ENCODE measurements around the gene LAMB1.

The LAMB1 gene

DNA sequence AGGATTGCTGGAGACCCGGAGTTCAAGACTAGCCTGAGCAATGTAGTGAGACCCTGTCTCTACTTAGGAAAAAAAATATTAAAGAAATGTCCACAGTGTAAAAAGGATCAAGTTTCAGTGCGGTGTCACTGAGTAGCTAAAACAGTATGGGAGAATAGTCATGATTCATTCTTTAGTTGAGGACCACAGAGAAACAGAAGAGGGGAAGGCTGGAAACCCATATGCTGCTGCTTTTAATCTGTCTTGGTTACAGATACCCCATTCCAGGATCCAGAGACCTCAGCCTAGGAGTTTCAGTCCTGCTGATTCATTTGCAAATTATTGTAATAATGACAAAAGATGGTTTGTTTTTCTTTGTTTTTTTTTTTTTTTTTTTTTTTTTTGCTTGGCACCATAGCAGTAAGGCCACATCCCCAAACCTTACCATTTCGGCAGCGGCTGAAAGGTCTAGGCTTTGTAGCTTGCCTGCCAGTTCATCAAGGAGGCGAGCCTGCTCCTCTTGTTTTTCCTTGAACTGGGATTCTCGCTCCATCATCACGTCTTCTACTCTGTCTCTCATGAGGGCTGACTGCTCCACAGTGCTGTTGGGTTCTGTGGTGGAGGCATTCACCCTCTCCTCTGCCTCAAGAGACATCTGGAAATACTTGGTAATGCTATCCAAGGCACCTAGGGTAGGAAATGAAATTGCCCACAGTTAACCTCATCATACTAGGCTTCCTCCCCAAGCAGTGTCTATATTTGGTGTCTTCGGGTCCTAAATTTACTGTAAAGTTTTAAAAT is 67.8 kb downstream of the LAMB1 start:
- TF ChIP-seq, protein P1, sequence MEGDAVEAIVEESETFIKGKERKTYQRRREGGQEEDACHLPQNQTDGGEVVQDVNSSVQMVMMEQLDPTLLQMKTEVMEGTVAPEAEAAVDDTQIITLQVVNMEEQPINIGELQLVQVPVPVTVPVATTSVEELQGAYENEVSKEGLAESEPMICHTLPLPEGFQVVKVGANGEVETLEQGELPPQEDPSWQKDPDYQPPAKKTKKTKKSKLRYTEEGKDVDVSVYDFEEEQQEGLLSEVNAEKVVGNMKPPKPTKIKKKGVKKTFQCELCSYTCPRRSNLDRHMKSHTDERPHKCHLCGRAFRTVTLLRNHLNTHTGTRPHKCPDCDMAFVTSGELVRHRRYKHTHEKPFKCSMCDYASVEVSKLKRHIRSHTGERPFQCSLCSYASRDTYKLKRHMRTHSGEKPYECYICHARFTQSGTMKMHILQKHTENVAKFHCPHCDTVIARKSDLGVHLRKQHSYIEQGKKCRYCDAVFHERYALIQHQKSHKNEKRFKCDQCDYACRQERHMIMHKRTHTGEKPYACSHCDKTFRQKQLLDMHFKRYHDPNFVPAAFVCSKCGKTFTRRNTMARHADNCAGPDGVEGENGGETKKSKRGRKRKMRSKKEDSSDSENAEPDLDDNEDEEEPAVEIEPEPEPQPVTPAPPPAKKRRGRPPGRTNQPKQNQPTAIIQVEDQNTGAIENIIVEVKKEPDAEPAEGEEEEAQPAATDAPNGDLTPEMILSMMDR (IDR thresholded peaks at IDR 0.05; ENCODE audit: low read depth, low read length) = no peak
- H3K4me1 ChIP-seq = peaks cover 9% of the 10 kb centered on the region
- DNase-seq = no peak
- H3K36me3 ChIP-seq = peaks cover 95% of the 10 kb centered on the region
- no peak overlapping the region for H3K4me3 ChIP-seq (ENCODE audit: low read depth, low read length)
- H3K27me3 ChIP-seq = no peaks in the 10 kb centered on the region
- no peaks in the 10 kb centered on the region for H3K9me3 ChIP-seq

DNA sequence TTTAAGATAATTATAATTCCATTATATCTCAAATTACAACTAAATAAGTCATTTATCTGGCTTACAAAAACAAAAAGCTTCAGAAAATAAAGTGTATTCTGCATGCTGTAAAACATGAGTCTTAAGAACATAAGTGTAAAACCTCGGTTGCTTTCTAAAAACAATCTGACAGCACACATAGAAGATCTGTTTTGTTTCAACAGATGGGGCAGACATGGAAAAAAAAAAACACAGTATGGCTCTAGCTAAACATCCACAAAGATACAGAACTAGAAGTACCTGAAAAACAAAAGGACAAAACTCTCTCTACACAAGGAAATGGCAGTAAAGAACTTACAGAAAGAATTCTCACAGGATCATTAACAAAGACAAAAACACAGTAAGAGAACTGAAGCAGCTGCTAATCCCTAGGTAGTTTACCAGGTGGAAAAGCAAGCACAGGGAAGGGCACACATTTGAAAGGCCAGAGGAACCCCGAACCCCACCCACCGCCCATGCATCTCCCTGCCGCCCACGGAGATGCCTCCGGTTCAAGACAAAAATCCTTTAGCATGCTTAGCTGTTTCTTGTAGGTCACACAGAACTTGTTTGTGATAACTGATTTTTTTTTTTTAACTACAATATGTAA is 69.5 kb downstream of the LAMB1 start:
- no peak for DNase-seq
- Histone ChIP-seq H3K27me3 (no peaks in the 10 kb centered on the region), H3K9me3 (no peaks in the 10 kb centered on the region), H3K4me3 (ENCODE audit: low read depth, low read length) (no peak overlapping the region), H3K4me1 (peaks cover 9% of the 10 kb centered on the region), H3K36me3 (peaks cover 95% of the 10 kb centered on the region)
- TF ChIP-seq, protein P1 (IDR thresholded peaks at IDR 0.05; ENCODE audit: low read depth, low read length) = no peak

DNA sequence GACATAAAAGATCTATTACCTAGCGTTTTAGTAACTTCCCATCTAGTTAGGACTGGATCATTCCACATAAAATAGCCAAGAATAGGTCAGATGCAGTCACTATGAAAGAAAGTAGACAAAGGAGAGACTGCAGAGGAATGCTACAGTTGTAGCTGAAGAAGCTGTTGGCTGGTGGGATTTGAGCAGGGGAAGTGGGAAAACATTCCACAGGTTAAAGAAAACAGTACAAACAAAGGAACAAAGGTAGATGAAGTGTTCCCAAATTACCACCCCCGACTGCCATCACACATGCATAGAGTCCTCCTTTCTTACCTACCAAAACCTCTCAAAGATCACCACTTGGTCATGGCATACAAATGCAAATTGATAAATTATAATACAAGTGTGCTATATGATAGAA is 70.2 kb downstream of the LAMB1 start:
- no peak for DNase-seq
- H3K4me1 ChIP-seq = peaks cover 9% of the 10 kb centered on the region

DNA sequence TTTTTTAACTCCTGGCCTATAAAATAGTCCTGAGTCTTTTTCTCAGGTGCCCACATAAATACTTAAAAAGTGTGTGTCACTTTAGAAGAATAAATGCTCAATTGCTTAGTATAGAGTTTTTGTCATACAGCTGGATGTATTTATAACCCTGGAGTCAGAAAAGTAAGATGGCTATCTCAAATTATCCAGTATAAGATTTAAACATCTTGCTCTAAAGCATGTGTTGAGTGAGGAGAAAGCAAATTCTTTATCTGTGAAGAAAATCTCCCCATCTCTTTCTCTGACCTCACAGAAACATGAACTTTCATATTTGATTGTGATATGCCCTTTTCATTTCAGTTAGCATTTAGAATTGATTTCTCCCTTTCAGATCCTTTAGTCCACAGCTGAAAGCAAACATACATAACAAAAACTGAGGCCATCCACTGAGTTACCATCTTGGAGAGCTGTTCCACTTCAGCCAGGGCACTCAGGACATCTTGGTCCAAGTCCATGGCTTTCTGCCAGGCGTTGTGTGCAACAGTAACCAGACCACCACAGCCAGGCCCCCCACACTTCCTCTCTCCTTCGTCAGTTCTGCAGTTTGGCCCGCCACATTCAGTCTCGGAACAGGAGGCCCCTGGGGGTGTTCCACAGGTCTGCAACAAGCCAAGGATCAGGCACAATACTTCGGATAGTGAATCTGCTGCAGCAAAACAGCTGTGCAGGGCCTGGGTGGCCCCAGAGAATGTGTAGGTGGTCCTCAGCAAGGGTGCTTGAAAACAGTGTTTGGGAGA is 71.0 kb downstream of the LAMB1 start:
- Histone ChIP-seq H3K27me3 (no peaks in the 10 kb centered on the region), H3K4me3 (ENCODE audit: low read depth, low read length) (no peak overlapping the region), H3K9me3 (no peaks in the 10 kb centered on the region), H3K36me3 (peaks cover 96% of the 10 kb centered on the region), H3K4me1 (peaks cover 9% of the 10 kb centered on the region)
- peak; percentile 75 for DNase-seq
- TF ChIP-seq, protein P1 (IDR thresholded peaks at IDR 0.05; ENCODE audit: low read depth, low read length) = no peak

More for the DNA sequence above, 70.2 kb downstream of the LAMB1 start:
- no peaks in the 10 kb centered on the region for H3K9me3 ChIP-seq
- H3K4me3 ChIP-seq (ENCODE audit: low read depth, low read length) = no peak overlapping the region
- TF ChIP-seq, protein P1 (IDR thresholded peaks at IDR 0.05; ENCODE audit: low read depth, low read length) = no peak
- H3K36me3 ChIP-seq = peaks cover 96% of the 10 kb centered on the region
- no peaks in the 10 kb centered on the region for H3K27me3 ChIP-seq

DNA sequence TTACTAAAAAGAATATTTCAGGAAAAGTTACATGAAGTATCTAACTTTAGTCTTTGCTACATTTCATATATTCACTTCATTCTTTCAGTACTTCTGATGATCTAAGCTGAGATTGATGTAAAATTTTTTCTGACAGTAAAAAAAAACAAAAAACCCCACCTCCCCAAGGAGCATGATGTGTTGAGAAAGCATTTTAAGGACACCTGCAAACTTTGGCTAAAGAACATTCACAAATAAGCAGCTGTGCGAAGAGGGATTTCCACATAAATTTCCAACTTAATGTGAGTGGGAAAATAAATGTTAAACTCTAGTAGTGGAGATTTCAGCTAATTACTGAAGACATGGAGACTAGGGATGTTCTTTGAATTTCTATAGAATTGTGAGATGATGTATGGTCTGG is 76.5 kb downstream of the LAMB1 start:
- Histone ChIP-seq H3K9me3 (0 out of 2 replicates have a peak, but pooled peaks cover 3% of the 10 kb centered on the region), H3K27me3 (no peaks in the 10 kb centered on the region), H3K36me3 (peaks cover 100% of the 10 kb centered on the region), H3K4me1 (no peaks in the 10 kb centered on the region), H3K4me3 (ENCODE audit: low read depth, low read length) (no peak overlapping the region)
- TF ChIP-seq, protein P1 (IDR thresholded peaks at IDR 0.05; ENCODE audit: low read depth, low read length) = no peak
- DNase-seq = no peak

All from BE2C (cell line).